H7 (cell line): ENCODE measurements around the gene CORO7. TPM values are rescaled to one million over a fixed set of nuclear protein-coding genes. Genes with fewer than 3 reads are reported as not detected.

Experiments used
- DNase-seq: peaks from one replicate; pipeline ENCODE4 v3.0.0; 2012
- H3K27me3 ChIP-seq: 2 replicates; pipeline ENCODE4 v1.6.0; 2011; ENCODE audit warnings: mild to moderate bottlenecking, low read length; ENCODE audit not compliant: control insufficient read depth, insufficient read depth
- H3K36me3 ChIP-seq: replicated peaks from 2 replicates; pipeline ENCODE4 v1.5.1; 2011; ENCODE audit warnings: low read length; ENCODE audit not compliant: control insufficient read depth, insufficient read depth
- H3K4me3 ChIP-seq: 2 replicates; pipeline ENCODE4 v1.5.1; 2011; ENCODE audit warnings: low read depth, mild to moderate bottlenecking, control low read depth, low read length, moderate library complexity; ENCODE audit not compliant: insufficient read depth
- total RNA-seq: library from RNA; depleted of rRNA; stranded (reverse); fragments of >200 nt; shearing (Covaris generic); gene quantifications from 2 replicates; pipeline ENCODE4 v1.2.3, GENCODE V29; 2014

The CORO7 gene
- total RNA-seq, 1 experiment from 2014 or later, result 37.9 TPM

- no peak overlapping the region for H3K4me3 ChIP-seq
- DNase-seq, result no peak
- H3K36me3 ChIP-seq, result no peaks in the 10 kb centered on the region
- peaks cover 3% of the 10 kb centered on the region for H3K27me3 ChIP-seq
These were observed 47.2 kb downstream of the CORO7 start for GRCh38 chr16:4369007-4369733.

GRCh38 chr16:4367393-4367856 lies 49.0 kb downstream of the CORO7 start:
- peaks cover 3% of the 10 kb centered on the region for H3K27me3 ChIP-seq
- H3K4me3 ChIP-seq, result no peak overlapping the region
- no peak for DNase-seq
- no peaks in the 10 kb centered on the region for H3K36me3 ChIP-seq

GRCh38 chr16:4366016-4366415 lies 50.4 kb downstream of the CORO7 start:
- Histone ChIP-seq H3K36me3 (no peaks in the 10 kb centered on the region), H3K4me3 (no peak overlapping the region), H3K27me3 (no peaks in the 10 kb centered on the region; the same call in 1 of the 2 replicates)
- no peak for DNase-seq

- no peak for DNase-seq
- Histone ChIP-seq H3K27me3 (no peaks in the 10 kb centered on the region; the same call in 1 of the 2 replicates), H3K36me3 (no peaks in the 10 kb centered on the region), H3K4me3 (no peak overlapping the region)
These were observed 50.8 kb downstream of the CORO7 start for GRCh38 chr16:4365615-4366014.

- Histone ChIP-seq H3K27me3 (no peaks in the 10 kb centered on the region), H3K4me3 (no peak overlapping the region), H3K36me3 (no peaks in the 10 kb centered on the region)
- no peak for DNase-seq
These were observed 51.4 kb downstream of the CORO7 start for GRCh38 chr16:4365014-4365406.

GRCh38 chr16:4364196-4365013 lies 52.0 kb downstream of the CORO7 start:
- Histone ChIP-seq H3K27me3 (no peaks in the 10 kb centered on the region), H3K36me3 (no peaks in the 10 kb centered on the region), H3K4me3 (no peak overlapping the region)
- no peak for DNase-seq

- no peak for DNase-seq
- Histone ChIP-seq H3K4me3 (no peak overlapping the region), H3K27me3 (no peaks in the 10 kb centered on the region), H3K36me3 (no peaks in the 10 kb centered on the region)
These were observed 53.8 kb downstream of the CORO7 start for GRCh38 chr16:4362476-4363135.

GRCh38 chr16:4361944-4362311 lies 54.5 kb downstream of the CORO7 start:
- Histone ChIP-seq H3K27me3 (no peaks in the 10 kb centered on the region), H3K36me3 (no peaks in the 10 kb centered on the region), H3K4me3 (no peak overlapping the region)
- no peak for DNase-seq

GRCh38 chr16:4361033-4361943 lies 55.1 kb downstream of the CORO7 start:
- no peak for DNase-seq
- H3K4me3 ChIP-seq, result no peak overlapping the region
- H3K36me3 ChIP-seq, result no peaks in the 10 kb centered on the region
- H3K27me3 ChIP-seq, result no peaks in the 10 kb centered on the region

GRCh38 chr16:4360538-4361021 lies 55.8 kb downstream of the CORO7 start:
- Histone ChIP-seq H3K36me3 (no peaks in the 10 kb centered on the region), H3K27me3 (no peaks in the 10 kb centered on the region), H3K4me3 (no peak overlapping the region)
- DNase-seq, result peak; percentile 90

GRCh38 chr16:4359914-4360313 lies 56.5 kb downstream of the CORO7 start:
- Histone ChIP-seq H3K27me3 (no peaks in the 10 kb centered on the region), H3K36me3 (no peaks in the 10 kb centered on the region), H3K4me3 (no peak overlapping the region)
- DNase-seq, result no peak

- peak; percentile 98 for DNase-seq
- H3K4me3 ChIP-seq, result no peak overlapping the region
These were observed 57.4 kb downstream of the CORO7 start for GRCh38 chr16:4358831-4359561.

GRCh38 chr16:4358236-4358635 lies 58.2 kb downstream of the CORO7 start:
- no peaks in the 10 kb centered on the region for H3K36me3 ChIP-seq
- no peak for DNase-seq

More at GRCh38 chr16:4358831-4359561, 57.4 kb downstream of the CORO7 start:
- Histone ChIP-seq H3K27me3 (no peaks in the 10 kb centered on the region), H3K36me3 (no peaks in the 10 kb centered on the region)

More at GRCh38 chr16:4358236-4358635, 58.2 kb downstream of the CORO7 start:
- Histone ChIP-seq H3K4me3 (no peak overlapping the region), H3K27me3 (no peaks in the 10 kb centered on the region)
